ENCODE results near the gene AFAP1L2.

The AFAP1L2 gene

GRCh38 chr10:114315566-114316420, 88.5 kb downstream of the AFAP1L2 start:
- peaks cover 0 to 3% of the 10 kb centered on the region in 2 donors for H3K36me3 ChIP-seq (ENCODE audit: control insufficient read depth in 1 of 2, insufficient read depth in 2 of 2, low read length in 2 of 2)
- no peaks in the 10 kb centered on the region for H3K4me1 ChIP-seq (ENCODE audit: control insufficient read depth in 1 of 2, insufficient read depth in 2 of 2, low read length in 2 of 2)
- H3K9ac ChIP-seq (ENCODE audit: low read depth in 1 of 2, low read length in 2 of 2), result no peak overlapping the region
- H3K27ac ChIP-seq (ENCODE audit: low read depth, low read length), result no peak overlapping the region
- H3K9me3 ChIP-seq (ENCODE audit: control insufficient read depth in 1 of 2, low read length in 2 of 2), result no peaks in the 10 kb centered on the region
- no peak overlapping the region for H3K4me3 ChIP-seq (ENCODE audit: low read depth in 1 of 2, low read length in 2 of 2)
- no peaks in the 10 kb centered on the region for H3K27me3 ChIP-seq (ENCODE audit: control insufficient read depth in 1 of 2, insufficient read depth in 2 of 2, low read length in 2 of 2)

DNA sequence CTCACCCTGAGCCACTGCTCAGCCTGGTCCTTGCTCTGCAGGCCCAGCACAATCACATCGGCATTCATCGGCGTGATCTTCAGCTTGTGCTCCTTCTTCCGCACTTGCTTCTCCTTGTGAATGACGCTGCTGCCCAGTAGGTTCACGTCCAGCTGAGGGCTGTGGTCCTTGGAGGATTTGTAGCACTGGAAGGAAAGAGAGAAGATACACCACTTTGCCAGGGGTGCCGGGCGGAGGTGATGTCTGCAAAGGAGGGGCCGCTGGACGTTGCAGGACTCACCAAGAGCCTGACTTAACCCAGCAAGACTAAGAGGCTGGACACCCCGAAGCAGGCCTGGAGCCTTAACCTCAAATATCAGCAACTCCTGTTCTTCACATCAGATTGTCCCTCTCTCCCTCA, 90.4 kb downstream of the AFAP1L2 start:
- peaks cover 0 to 3% of the 10 kb centered on the region in 2 donors for H3K36me3 ChIP-seq (ENCODE audit: control insufficient read depth in 1 of 2, insufficient read depth in 2 of 2, low read length in 2 of 2)
- H3K27ac ChIP-seq (ENCODE audit: low read depth, low read length), result no peak overlapping the region
- no peaks in the 10 kb centered on the region for H3K4me1 ChIP-seq (ENCODE audit: control insufficient read depth in 1 of 2, insufficient read depth in 2 of 2, low read length in 2 of 2)
- no peak overlapping the region for H3K9ac ChIP-seq (ENCODE audit: low read depth in 1 of 2, low read length in 2 of 2)
- no peaks in the 10 kb centered on the region for H3K9me3 ChIP-seq (ENCODE audit: control insufficient read depth in 1 of 2, low read length in 2 of 2)
- no peak overlapping the region for H3K4me3 ChIP-seq (ENCODE audit: low read depth in 1 of 2, low read length in 2 of 2)
- no peaks in the 10 kb centered on the region for H3K27me3 ChIP-seq (ENCODE audit: control insufficient read depth in 1 of 2, insufficient read depth in 2 of 2, low read length in 2 of 2)

DNA sequence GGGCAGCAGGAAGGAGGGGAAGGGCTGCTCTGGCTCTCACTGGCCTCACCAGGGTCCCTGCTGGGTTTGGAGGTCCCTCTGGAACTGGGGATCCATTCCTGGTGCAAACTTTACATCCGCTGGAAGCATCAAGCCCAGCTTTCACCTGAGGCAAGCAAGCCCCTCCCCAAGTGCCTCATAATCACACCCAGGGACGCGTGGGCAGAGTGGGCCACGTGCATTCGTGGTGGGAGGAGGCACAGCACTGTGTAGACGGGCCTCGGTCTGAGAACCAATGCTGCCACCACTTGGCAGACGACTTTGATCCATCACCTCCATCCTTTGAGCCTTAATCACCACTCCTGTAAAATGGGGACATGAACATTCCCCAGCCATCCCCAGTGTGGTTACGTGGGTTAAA, 91.2 kb downstream of the AFAP1L2 start:
- no peak overlapping the region for H3K4me3 ChIP-seq (ENCODE audit: low read depth in 1 of 2, low read length in 2 of 2)
- H3K9me3 ChIP-seq (ENCODE audit: control insufficient read depth in 1 of 2, low read length in 2 of 2), result no peaks in the 10 kb centered on the region
- no peaks in the 10 kb centered on the region for H3K4me1 ChIP-seq (ENCODE audit: control insufficient read depth in 1 of 2, insufficient read depth in 2 of 2, low read length in 2 of 2)
- no peak overlapping the region for H3K9ac ChIP-seq (ENCODE audit: low read depth in 1 of 2, low read length in 2 of 2)
- H3K27ac ChIP-seq (ENCODE audit: low read depth, low read length), result no peak overlapping the region
- peaks cover 0 to 3% of the 10 kb centered on the region in 2 donors for H3K36me3 ChIP-seq (ENCODE audit: control insufficient read depth in 1 of 2, insufficient read depth in 2 of 2, low read length in 2 of 2)
- no peaks in the 10 kb centered on the region for H3K27me3 ChIP-seq (ENCODE audit: control insufficient read depth in 1 of 2, insufficient read depth in 2 of 2, low read length in 2 of 2)

DNA sequence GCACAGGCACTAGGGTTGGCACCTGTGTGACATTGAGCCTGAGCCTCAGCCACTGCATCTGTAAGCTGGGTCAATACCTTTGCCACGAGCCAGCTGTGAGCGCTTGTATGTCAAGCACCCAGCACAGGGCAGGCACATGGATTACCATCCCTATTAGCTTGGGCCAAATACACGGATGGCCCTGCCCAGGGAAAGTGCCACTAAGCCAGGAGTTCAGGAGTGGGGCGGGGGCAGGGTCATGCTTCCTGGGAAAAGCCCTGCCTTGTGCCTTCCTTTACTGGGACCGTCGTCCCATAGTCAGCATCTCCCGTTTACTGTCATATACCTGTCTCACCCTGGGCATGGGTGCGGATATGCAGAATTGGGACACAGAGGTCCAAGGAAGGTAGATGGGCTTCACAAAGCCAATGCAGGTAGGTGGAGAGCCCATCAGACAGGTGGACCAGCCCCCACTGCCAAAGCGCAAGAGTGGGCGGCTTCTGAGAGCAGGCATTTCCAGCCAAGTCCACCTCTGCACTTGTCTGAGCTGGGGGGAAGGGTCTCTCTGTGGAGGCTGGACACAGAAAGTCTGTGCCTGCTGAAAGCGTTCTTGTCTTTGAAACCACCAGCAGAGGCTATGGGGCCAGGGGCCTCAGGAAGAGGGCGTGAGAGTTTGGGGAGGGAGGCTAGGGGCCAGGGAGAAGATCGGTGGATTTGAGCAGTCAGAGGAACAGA, 92.6 kb downstream of the AFAP1L2 start:
- Histone ChIP-seq H3K9ac (ENCODE audit: low read depth in 1 of 2, low read length in 2 of 2) (no peak overlapping the region), H3K4me3 (ENCODE audit: low read depth in 1 of 2, low read length in 2 of 2) (no peak overlapping the region), H3K36me3 (ENCODE audit: control insufficient read depth in 1 of 2, insufficient read depth in 2 of 2, low read length in 2 of 2) (peaks cover 0 to 3% of the 10 kb centered on the region in 2 donors), H3K4me1 (ENCODE audit: control insufficient read depth in 1 of 2, insufficient read depth in 2 of 2, low read length in 2 of 2) (no peaks in the 10 kb centered on the region), H3K27me3 (ENCODE audit: control insufficient read depth in 1 of 2, insufficient read depth in 2 of 2, low read length in 2 of 2) (no peaks in the 10 kb centered on the region), H3K9me3 (ENCODE audit: control insufficient read depth in 1 of 2, low read length in 2 of 2) (no peaks in the 10 kb centered on the region), H3K27ac (ENCODE audit: low read depth, low read length) (no peak overlapping the region)

DNA sequence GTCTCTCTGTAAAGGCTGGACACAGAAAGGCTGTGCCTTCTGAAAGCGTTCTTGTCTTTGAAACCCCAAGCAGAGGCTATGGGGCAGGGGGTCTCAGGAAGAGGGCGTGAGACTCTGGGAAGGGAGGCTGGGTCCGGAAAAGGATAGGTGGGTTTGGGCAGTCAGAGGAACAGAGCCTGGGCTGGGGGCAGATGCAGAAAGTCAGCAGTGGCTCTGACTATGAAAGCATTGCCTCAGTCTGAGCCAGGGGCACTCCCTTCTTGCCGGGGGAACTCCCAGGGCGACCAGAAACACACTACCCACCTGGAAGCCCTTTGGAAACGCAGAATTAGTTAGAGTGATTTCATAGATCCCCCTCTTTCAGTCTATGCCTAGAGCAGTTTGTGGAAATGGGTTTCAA, 93.3 kb downstream of the AFAP1L2 start:
- no peaks in the 10 kb centered on the region for H3K4me1 ChIP-seq (ENCODE audit: control insufficient read depth in 1 of 2, insufficient read depth in 2 of 2, low read length in 2 of 2)
- H3K9me3 ChIP-seq (ENCODE audit: control insufficient read depth in 1 of 2, low read length in 2 of 2), result no peaks in the 10 kb centered on the region
- no peaks in the 10 kb centered on the region for H3K27me3 ChIP-seq (ENCODE audit: control insufficient read depth in 1 of 2, insufficient read depth in 2 of 2, low read length in 2 of 2)
- no peak overlapping the region for H3K9ac ChIP-seq (ENCODE audit: low read depth in 1 of 2, low read length in 2 of 2)
- H3K27ac ChIP-seq (ENCODE audit: low read depth, low read length), result no peak overlapping the region
- no peak overlapping the region for H3K4me3 ChIP-seq (ENCODE audit: low read depth in 1 of 2, low read length in 2 of 2)
- peaks cover 0 to 3% of the 10 kb centered on the region in 2 donors for H3K36me3 ChIP-seq (ENCODE audit: control insufficient read depth in 1 of 2, insufficient read depth in 2 of 2, low read length in 2 of 2)

DNA sequence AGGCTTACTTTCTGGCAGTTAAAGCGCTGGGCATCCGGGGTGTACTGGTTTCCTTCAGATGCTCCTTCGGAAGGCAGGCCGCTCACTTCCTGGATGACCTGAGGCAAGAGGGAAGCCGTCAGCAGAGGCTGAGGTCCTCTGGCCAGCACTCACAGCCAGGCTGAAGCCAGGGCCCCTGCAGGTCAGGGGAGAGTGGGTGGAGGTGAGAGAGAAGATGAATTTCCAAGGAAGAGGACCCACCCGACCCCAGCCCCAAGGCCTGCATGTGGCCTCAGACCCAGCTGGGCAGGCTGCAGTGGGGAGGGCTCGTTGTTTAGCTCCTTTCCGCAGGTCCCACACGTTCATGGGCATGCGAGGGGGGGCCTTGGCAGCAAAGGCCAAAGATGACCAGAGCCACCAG, 94.0 kb downstream of the AFAP1L2 start:
- no peaks in the 10 kb centered on the region for H3K9me3 ChIP-seq (ENCODE audit: control insufficient read depth in 1 of 2, low read length in 2 of 2)
- H3K27ac ChIP-seq (ENCODE audit: low read depth, low read length), result no peak overlapping the region
- no peak overlapping the region for H3K4me3 ChIP-seq (ENCODE audit: low read depth in 1 of 2, low read length in 2 of 2)
- H3K4me1 ChIP-seq (ENCODE audit: control insufficient read depth in 1 of 2, insufficient read depth in 2 of 2, low read length in 2 of 2), result no peaks in the 10 kb centered on the region
- H3K9ac ChIP-seq (ENCODE audit: low read depth in 1 of 2, low read length in 2 of 2), result no peak overlapping the region
- peaks cover 0 to 3% of the 10 kb centered on the region in 2 donors for H3K36me3 ChIP-seq (ENCODE audit: control insufficient read depth in 1 of 2, insufficient read depth in 2 of 2, low read length in 2 of 2)
- no peaks in the 10 kb centered on the region for H3K27me3 ChIP-seq (ENCODE audit: control insufficient read depth in 1 of 2, insufficient read depth in 2 of 2, low read length in 2 of 2)

DNA sequence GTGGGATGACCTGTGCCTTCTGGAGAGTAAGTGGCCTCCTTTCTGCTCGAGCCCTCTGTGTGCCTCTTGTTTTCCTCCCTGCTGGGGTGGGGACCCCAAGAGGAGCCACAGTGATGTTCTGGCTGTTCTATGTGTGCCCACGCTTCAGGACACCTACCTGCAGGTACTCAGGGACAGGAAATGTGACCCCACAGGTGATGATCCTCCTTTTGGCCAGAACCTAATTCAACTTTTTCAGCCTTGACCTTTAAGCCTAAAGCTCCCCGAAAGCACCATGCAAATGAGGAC, 95.0 kb downstream of the AFAP1L2 start:
- Histone ChIP-seq H3K36me3 (ENCODE audit: control insufficient read depth in 1 of 2, insufficient read depth in 2 of 2, low read length in 2 of 2) (peaks cover 0 to 3% of the 10 kb centered on the region in 2 donors), H3K27me3 (ENCODE audit: control insufficient read depth in 1 of 2, insufficient read depth in 2 of 2, low read length in 2 of 2) (no peaks in the 10 kb centered on the region), H3K4me1 (ENCODE audit: control insufficient read depth in 1 of 2, insufficient read depth in 2 of 2, low read length in 2 of 2) (peaks cover 4 to 5% of the 10 kb centered on the region in 2 donors), H3K27ac (ENCODE audit: low read depth, low read length) (no peak overlapping the region), H3K9ac (ENCODE audit: low read depth in 1 of 2, low read length in 2 of 2) (no peak overlapping the region), H3K9me3 (ENCODE audit: control insufficient read depth in 1 of 2, low read length in 2 of 2) (no peaks in the 10 kb centered on the region), H3K4me3 (ENCODE audit: low read depth in 1 of 2, low read length in 2 of 2) (no peak overlapping the region)

DNA sequence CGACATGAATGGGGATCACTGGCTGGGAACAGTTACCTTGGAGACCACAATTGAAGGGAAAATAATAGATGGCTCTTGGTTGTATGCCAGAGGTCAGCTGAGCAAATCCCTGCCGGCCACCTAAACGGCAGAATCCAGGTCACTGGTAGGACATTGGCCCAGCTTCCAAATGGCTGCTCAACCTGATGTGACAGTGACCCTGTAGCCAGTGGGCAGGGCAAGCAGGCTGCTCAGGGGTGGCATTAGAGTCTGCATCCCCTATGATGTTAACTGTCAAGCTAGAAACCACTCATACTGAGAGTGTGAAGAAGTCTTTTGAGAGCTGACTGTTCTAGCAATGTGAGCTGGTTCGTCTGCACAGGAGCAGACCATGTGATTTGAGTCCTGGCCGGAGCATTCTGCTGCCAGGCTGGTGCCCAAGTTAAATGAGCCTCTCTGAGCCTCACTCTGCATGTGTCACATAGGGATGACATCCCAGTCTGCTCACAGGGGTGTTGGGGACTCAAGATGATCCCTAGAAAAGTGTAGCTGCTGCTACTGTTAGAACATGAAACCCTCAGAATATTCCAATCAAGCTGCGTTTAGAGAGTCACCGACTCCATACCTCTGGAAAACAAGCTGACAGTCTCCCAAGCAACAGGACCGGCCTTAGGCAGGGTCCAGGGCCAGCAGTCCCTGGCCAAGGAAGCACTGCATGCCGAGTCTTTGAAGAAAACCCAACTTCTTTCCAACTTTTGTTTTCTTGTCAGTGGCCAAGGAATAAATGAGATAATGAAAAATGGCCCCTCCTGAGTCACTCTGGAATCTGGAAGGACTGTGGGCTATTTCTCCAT, 95.6 kb downstream of the AFAP1L2 start:
- no peaks in the 10 kb centered on the region for H3K9me3 ChIP-seq (ENCODE audit: control insufficient read depth in 1 of 2, low read length in 2 of 2)
- H3K27me3 ChIP-seq (ENCODE audit: control insufficient read depth in 1 of 2, insufficient read depth in 2 of 2, low read length in 2 of 2), result no peaks in the 10 kb centered on the region
- no peak overlapping the region for H3K27ac ChIP-seq (ENCODE audit: low read depth, low read length)
- peaks cover 0 to 3% of the 10 kb centered on the region in 2 donors for H3K36me3 ChIP-seq (ENCODE audit: control insufficient read depth in 1 of 2, insufficient read depth in 2 of 2, low read length in 2 of 2)
- no peak overlapping the region for H3K9ac ChIP-seq (ENCODE audit: low read depth in 1 of 2, low read length in 2 of 2)
- no peak overlapping the region for H3K4me3 ChIP-seq (ENCODE audit: low read depth in 1 of 2, low read length in 2 of 2)
- peaks cover 8 to 10% of the 10 kb centered on the region in 2 donors for H3K4me1 ChIP-seq (ENCODE audit: control insufficient read depth in 1 of 2, insufficient read depth in 2 of 2, low read length in 2 of 2)

DNA sequence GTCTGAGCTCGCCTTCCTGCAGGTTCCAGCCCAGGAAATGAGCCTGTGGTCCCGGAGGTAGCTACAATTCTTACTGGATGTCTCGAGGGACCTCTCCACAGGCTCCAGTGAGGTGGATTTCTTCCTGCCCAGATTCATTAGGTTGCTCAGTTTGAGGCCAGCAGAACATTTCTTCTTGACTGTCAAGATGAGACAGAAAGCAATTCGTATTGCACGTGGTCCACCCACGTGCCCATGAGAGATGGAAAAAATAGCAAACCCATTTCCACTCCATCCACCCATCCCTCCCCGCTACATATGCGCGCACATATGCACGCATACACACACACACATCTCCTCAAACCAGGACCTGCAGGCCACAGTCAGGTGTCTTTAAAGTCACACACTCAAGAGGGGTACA, 96.6 kb downstream of the AFAP1L2 start:
- Histone ChIP-seq H3K4me3 (ENCODE audit: low read depth in 1 of 2, low read length in 2 of 2) (no peak overlapping the region), H3K27ac (ENCODE audit: low read depth, low read length) (no peak overlapping the region), H3K36me3 (ENCODE audit: control insufficient read depth in 1 of 2, insufficient read depth in 2 of 2, low read length in 2 of 2) (peaks cover 0 to 3% of the 10 kb centered on the region in 2 donors), H3K9ac (ENCODE audit: low read depth in 1 of 2, low read length in 2 of 2) (no peak overlapping the region), H3K4me1 (ENCODE audit: control insufficient read depth in 1 of 2, insufficient read depth in 2 of 2, low read length in 2 of 2) (peaks cover 8 to 12% of the 10 kb centered on the region in 2 donors), H3K9me3 (ENCODE audit: control insufficient read depth in 1 of 2, low read length in 2 of 2) (no peaks in the 10 kb centered on the region), H3K27me3 (ENCODE audit: control insufficient read depth in 1 of 2, insufficient read depth in 2 of 2, low read length in 2 of 2) (no peaks in the 10 kb centered on the region)
